GM18517 (cell line): ENCODE measurements around the gene CCDC24.

Experiments
- ATAC-seq: cut with Tn5 transposase; IDR thresholded peaks from one replicate; pipeline ENCODE4 v1.9.1; 2021; ENCODE audit warnings: mild to moderate bottlenecking, moderate library complexity; ENCODE audit not compliant: unreplicated experiment

Gene CCDC24

DNA sequence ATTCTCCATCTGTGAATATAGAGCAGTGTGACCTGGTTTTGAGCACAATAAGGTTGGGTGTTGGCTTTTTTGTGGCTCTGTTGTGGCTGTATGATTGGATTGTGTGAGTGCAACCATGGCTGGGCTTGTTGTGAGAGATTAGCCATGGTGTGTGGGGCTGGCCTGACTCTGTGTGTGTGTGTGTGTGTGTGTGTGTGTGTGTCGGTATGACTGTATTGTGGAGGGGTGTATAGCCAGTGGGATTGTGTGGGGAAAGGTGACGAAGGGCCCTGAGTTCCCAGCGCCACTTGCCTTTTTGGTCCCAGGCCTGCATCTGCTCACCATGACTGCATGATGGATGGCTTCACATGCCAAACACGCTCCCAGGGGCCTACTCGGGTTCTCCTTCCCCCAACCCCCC is 45.8 kb downstream of the CCDC24 start:
- no peak for ATAC-seq

DNA sequence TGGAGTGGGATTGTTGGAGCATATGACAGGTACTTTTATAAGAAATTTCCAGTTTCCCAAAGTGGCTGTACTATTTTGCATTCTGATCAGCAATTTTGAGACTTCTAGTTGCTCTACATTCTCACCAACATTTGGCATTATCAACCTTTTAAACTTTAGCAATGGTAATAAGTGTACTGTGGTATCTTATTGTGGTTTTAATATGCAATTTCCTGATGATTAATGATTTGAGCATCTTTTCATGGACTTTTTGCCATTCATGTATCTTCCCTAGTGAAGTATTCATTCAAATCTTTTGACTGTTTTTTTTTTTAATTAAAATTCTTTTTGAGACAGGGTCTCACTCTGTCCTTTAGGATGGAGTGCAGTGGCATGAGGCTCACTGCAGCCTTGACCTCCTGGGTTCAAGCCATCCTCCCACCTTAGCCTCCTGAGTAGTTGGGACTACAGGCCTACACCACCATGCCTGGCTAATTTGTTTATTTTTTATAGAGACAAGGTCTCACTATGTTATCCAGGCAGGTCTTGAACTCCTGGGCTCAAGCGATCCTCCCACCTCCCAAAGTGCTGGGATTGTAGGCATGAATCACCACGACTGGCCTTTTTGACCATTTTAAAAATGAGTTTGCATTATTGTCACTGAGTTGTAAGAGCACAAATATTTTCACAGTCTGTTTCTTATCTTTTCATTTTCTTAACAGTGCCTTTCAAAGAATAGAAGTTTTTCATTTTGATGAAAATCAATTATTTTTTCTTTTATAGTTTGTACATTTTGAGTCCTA is 47.7 kb downstream of the CCDC24 start:
- no peak for ATAC-seq

DNA sequence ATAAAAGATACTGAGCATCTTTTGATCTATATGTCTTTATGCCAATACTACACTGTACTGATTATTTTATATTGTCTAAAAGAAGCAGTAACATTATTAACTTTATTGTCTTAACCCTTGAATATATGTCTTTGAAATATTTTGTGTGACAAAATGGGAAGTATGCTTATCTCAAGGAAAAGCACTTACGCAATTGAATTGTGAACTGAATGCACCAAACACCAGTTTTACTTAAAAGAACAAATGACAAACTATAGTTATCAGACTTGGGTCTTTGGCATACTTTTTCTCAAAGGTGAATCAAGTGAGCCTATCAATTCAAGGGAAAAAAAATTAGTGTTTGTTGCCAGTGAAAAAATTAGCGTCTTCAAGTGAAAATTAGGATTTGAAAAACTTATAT is 49.0 kb downstream of the CCDC24 start:
- no peak for ATAC-seq

DNA sequence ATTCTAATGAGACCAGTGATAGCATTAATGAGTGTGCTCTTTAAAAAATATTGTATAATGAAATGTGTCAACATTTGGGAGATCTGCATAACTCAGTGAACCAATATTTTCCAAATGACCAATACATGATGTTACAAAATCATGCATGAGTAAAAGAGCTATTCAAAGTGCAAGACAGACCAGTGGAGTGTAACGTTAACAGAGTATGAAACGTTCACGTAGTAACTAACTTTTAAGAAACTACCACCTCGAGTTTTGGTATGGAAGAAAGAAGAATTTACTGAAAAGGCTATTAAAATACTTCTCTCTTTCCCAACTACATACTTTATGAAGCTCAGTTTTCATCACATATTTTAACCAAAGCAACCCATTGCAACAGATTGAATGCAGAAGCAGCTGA is 49.4 kb downstream of the CCDC24 start:
- ATAC-seq = no peak

DNA sequence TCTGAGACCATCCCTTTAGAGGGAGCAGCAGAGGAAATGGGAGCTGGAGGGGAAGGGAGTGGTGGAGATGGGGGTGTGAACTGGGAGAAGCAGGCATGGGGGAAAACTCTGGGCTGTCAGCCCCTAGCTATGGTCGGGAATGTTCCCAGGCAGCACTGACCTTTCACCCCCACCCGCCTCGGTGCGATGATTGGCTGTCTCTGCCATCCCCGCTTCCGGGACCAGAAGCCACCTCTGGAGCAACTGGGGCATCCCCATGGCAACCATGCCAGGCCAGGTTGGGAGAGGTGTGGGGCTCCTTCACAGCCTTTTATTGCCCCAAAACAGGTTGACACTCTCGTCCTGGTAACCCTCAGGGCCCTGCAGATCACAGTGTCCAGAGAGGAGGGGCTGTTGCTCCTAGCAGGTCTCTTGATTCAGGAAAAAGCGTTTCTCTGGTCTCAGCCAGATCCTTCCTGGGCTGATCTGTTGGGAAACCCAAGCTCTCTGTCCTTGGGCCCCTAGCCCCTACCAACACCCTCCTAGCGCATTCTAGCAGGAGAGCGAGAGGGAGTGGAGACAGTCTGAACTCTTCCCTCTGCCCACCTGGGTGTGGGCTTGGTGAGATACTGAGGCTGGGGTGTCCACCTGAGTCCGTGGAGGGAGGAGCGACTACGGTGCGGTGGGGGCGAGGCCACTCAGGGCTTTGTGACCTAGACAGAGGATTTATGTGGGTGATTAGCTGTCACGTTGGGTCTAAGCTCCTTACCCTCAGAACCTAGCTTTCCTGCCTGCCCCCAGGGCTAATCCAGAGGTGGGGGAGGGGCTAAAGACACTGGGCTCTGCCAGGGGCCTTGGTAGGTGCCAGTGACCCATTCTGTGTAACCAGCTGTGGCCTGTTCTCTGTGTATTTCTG is 52.0 kb downstream of the CCDC24 start:
- ATAC-seq = no peak

DNA sequence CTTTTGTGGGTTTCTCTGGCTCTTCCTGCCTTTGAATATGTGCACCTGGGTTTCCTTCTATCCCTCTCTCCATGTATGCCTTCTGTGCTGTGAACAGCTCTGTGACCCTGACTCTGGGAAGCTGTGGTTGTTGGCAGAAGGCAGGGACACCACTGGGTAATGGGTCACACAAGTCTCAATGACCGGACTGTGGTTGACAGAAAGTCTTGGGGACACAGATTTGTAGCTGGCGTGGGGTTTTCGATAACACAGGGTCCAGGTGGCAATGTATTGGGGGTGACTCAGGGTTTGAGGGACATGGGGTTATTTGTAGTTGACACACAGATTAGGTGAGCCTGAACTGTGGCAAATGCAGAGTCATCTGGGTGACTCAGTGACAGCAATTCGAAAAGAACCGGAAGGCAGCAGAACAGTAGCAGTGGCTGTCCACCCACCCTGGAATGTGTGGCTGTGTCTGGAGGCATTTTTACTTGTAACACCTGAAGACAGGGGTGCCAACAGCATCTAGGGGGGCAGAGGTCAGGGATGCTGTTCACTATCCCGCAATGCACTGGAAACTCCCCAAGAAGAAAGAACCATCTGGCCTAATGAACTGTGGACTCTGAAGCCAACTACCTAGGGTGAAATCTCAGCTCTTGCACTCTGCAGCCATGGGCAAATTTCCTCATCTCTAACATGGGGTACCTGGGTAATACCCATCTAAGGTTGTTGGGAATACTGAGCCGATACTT is 52.8 kb downstream of the CCDC24 start:
- ATAC-seq = no peak

DNA sequence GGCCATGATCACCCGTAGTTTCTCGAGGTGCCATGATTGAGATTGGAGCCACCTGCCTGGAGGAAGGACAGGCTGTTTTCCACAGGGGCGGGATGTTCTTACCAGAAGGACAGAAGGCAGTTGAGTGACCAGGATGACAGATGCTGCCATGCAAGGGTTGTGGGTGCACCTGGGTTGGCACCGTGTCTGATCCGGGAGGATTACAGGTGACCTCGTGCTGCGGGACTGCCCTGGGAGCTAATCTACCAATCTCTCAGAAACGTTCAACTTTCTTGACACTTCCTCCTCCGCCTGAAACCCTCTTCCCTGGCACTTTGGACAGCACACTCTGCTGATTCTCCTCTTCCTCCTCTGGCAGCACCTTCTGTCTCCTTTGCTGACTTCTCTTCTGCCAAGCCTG is 53.7 kb downstream of the CCDC24 start:
- no peak for ATAC-seq
